Keratinocyte (primary cell): ENCODE measurements around the gene ABLIM1. TPM values are rescaled to one million over a fixed set of nuclear protein-coding genes. Genes with fewer than 3 reads are reported as not detected.

Experiments
- DNase-seq: peaks from one replicate; pipeline ENCODE4 v3.0.0-alpha.2; 2011; ENCODE audit warnings: low read depth, missing footprints, low spot score
- FAIRE-seq: peaks from 2 replicates; lab custom pipeline; 2011; peaks lifted over from hg19 to GRCh38; lab: Jason Lieb, UNC
- H2AFZ ChIP-seq: 2 replicates; pipeline ENCODE4 v1.6.0; 2012; ENCODE audit warnings: low read length, control low read depth, inconsistent platforms; ENCODE audit not compliant: control insufficient read depth
- H3K27ac ChIP-seq: 2 replicates; pipeline ENCODE4 v1.5.1; 2011; ENCODE audit warnings: low read length; ENCODE audit not compliant: control insufficient read depth, insufficient read depth
- H3K27me3 ChIP-seq: 3 replicates; pipeline ENCODE4 v1.6.0; 2011; ENCODE audit warnings: low read length; ENCODE audit not compliant: control insufficient read depth, insufficient read depth; ENCODE audit errors: extremely low read depth
- H3K36me3 ChIP-seq, 2 experiments: 2 replicates in 1 of 2; 3 replicates in 1 of 2; pipeline ENCODE4 v1.5.1; 2011; ENCODE audit warnings: low read length in 2 of 2, mild to moderate bottlenecking in 1 of 2; ENCODE audit not compliant: control insufficient read depth in 2 of 2, insufficient read depth in 2 of 2; ENCODE audit errors: extremely low read depth in 1 of 2
- H3K4me1 ChIP-seq: 3 replicates; pipeline ENCODE4 v1.5.1; 2011; ENCODE audit warnings: low read length; ENCODE audit not compliant: control insufficient read depth, insufficient read depth; ENCODE audit errors: extremely low read depth
- H3K4me2 ChIP-seq: 3 replicates; pipeline ENCODE4 v1.6.0; 2011; ENCODE audit warnings: low read depth, low read length; ENCODE audit not compliant: control insufficient read depth, insufficient read depth; ENCODE audit errors: extremely low read depth
- H3K4me3 ChIP-seq, 3 experiments: fragments of 200-600 bp in 1 of 3; sonication (generic) in 1 of 3; 2 replicates in 2 of 3; 3 replicates in 1 of 3; pipeline ENCODE4 v1.5.1; 2011 to 2016; ENCODE audit warnings: low read length in 3 of 3, mild to moderate bottlenecking in 3 of 3, control low read depth in 2 of 3, inconsistent platforms in 1 of 3, low read depth in 1 of 3, mixed read lengths in 1 of 3, mixed run types in 1 of 3, moderate library complexity in 1 of 3; ENCODE audit not compliant: control insufficient read depth in 2 of 3, insufficient read depth in 2 of 3; ENCODE audit errors: extremely low read depth in 1 of 3
- H3K79me2 ChIP-seq: 2 replicates; pipeline ENCODE4 v1.6.0; 2012; ENCODE audit warnings: low read length; ENCODE audit not compliant: control insufficient read depth, insufficient read depth
- H3K9ac ChIP-seq: 3 replicates; pipeline ENCODE4 v1.6.0; 2011; ENCODE audit warnings: low read length; ENCODE audit not compliant: control insufficient read depth, insufficient read depth; ENCODE audit errors: extremely low read depth
- H3K9me1 ChIP-seq: 3 replicates; pipeline ENCODE4 v1.6.0; 2011; ENCODE audit warnings: low read length; ENCODE audit not compliant: control insufficient read depth, insufficient read depth; ENCODE audit errors: extremely low read depth
- H3K9me3 ChIP-seq: 2 replicates; pipeline ENCODE4 v1.5.1; 2012; ENCODE audit warnings: low read depth, low read length; ENCODE audit not compliant: control insufficient read depth
- H4K20me1 ChIP-seq: 3 replicates; pipeline ENCODE4 v1.6.0; 2011; ENCODE audit warnings: low read length; ENCODE audit not compliant: control insufficient read depth, insufficient read depth; ENCODE audit errors: extremely low read depth
- CTCF ChIP-seq, 3 experiments: IDR thresholded peaks in 1 of 3; conservative IDR thresholded peaks in 1 of 3; optimal IDR thresholded peaks in 1 of 3; 2 replicates in 2 of 3; 3 replicates in 1 of 3; pipeline versions ENCODE3 to v1.5.1; 2011; ENCODE audit warnings: low read length in 3 of 3, mild to moderate bottlenecking in 3 of 3, moderate library complexity in 2 of 3, control low read depth in 1 of 3, inconsistent platforms in 1 of 3; ENCODE audit not compliant: insufficient read depth in 2 of 3; ENCODE audit errors: extremely low read depth in 1 of 3
- EZH2 ChIP-seq: IDR thresholded peaks from one replicate; pipeline ENCODE4 v1.6.1; 2012; ENCODE audit warnings: inconsistent platforms, mild to moderate bottlenecking, low read length, moderate library complexity
- dilution Hi-C: fragments of 300-500 bp; cut with MboI; formaldehyde crosslinking; loops from one replicate; pipeline ENCODE4 v1.7.0; 2020; ENCODE audit warnings: low sequenced_read_pairs; ENCODE audit not compliant: extremely low pct_ligation_motif_present
- polyA plus RNA-seq, 5 experiments: library from polyadenylated mRNA; depleted of rRNA in 3 of 5; stranded (reverse) in 3 of 5; stranded (forward) in 1 of 5; unstranded in 1 of 5; fragments of >200 nt; gene quantifications; 1 replicate in 1 of 5; 2 replicates in 3 of 5; 3 replicates in 1 of 5; pipeline versions ENCODE4 v1.2.1 to v1.2.3, GENCODE V29; 2011 to 2012; ENCODE audit warnings: missing spikeins in 2 of 5, low read depth in 1 of 5, low replicate concordance in 1 of 5

ABLIM1 gene
- polyA plus RNA-seq, 1 donor (not counting 4 experiments of a cell fraction or from before 2014, with no cell fraction given), result 55.2 TPM

- H4K20me1 ChIP-seq, result no peaks in the 10 kb centered on the region
- peaks cover 39% of the 10 kb centered on the region for H3K4me1 ChIP-seq
- H3K27ac ChIP-seq, result no peak overlapping the region
- H3K36me3 ChIP-seq, result peaks cover 4 to 5% of the 10 kb centered on the region in 2 experiments
- no peak for TF ChIP-seq CTCF (optimal IDR thresholded peaks at IDR 0.05 in 1 of 3, IDR thresholded peaks at IDR 0.05 in 1 of 3, conservative IDR thresholded peaks at IDR 0.05 in 1 of 3; ENCODE audit: extremely low read depth in 1 of 3, insufficient read depth in 2 of 3, low read length in 3 of 3)
- no peak for TF ChIP-seq EZH2
- no peaks in the 10 kb centered on the region for H3K9me1 ChIP-seq
- H3K4me3 ChIP-seq, result peak overlapping the region in 1 of 3 experiments; percentile 96
- H3K9me3 ChIP-seq, result no peaks in the 10 kb centered on the region
- FAIRE-seq, result peak; percentile 67
- no peak overlapping the region for H3K9ac ChIP-seq
- dilution Hi-C loops, result no loop called here
- no peak overlapping the region for H2AFZ ChIP-seq
- peak overlapping the region; percentile 34 for H3K4me2 ChIP-seq
- H3K79me2 ChIP-seq, result peaks cover 75% of the 10 kb centered on the region
- no peak for DNase-seq
- H3K27me3 ChIP-seq, result no peaks in the 10 kb centered on the region
Measured at GRCh38 chr10:114401195-114401791, 256.8 kb downstream of the ABLIM1 start.

- Histone ChIP-seq H3K4me1 (peaks cover 38% of the 10 kb centered on the region), H3K9me1 (no peaks in the 10 kb centered on the region), H3K36me3 (peaks cover 5 to 7% of the 10 kb centered on the region in 2 experiments), H3K9ac (no peak overlapping the region), H4K20me1 (no peaks in the 10 kb centered on the region), H2AFZ (no peak overlapping the region), H3K4me3 (no peak overlapping the region), H3K4me2 (no peak overlapping the region), H3K27me3 (no peaks in the 10 kb centered on the region), H3K27ac (no peak overlapping the region), H3K79me2 (peaks cover 85% of the 10 kb centered on the region), H3K9me3 (no peaks in the 10 kb centered on the region)
- DNase-seq, result no peak
- dilution Hi-C loops, result no loop called here
- TF ChIP-seq CTCF (optimal IDR thresholded peaks at IDR 0.05 in 1 of 3, IDR thresholded peaks at IDR 0.05 in 1 of 3, conservative IDR thresholded peaks at IDR 0.05 in 1 of 3; ENCODE audit: extremely low read depth in 1 of 3, insufficient read depth in 2 of 3, low read length in 3 of 3) (no peak), EZH2 (no peak)
- peak; percentile 53 for FAIRE-seq
Measured at GRCh38 chr10:114400091-114400490, 258.0 kb downstream of the ABLIM1 start.
